Measurements from ENCODE around the gene LBHD2. TPM values are rescaled to one million over a fixed set of nuclear protein-coding genes. Genes with fewer than 3 reads are reported as not detected.

Gene LBHD2
- total RNA-seq, 1 experiment from 2014 or later: not detected

GRCh38 chr14:103057028-103057371 lies 27.0 kb upstream of the LBHD2 start:
- Histone ChIP-seq H3K9ac (ENCODE audit: low read length) (peak overlapping the region; percentile 76), H3K9me2 (ENCODE audit: insufficient read depth) (no peaks in the 10 kb centered on the region), H3K79me2 (ENCODE audit: insufficient read depth, low read length) (peaks cover 42% of the 10 kb centered on the region), H3K9me3 (ENCODE audit: control insufficient read depth in 1 of 2, insufficient read depth in 1 of 2, low read depth in 1 of 2, low read length in 2 of 2) (no peaks in the 10 kb centered on the region), H3K4me1 (ENCODE audit: control insufficient read depth in 1 of 2, insufficient read depth in 2 of 2, low read length in 2 of 2) (peaks cover 9 to 23% of the 10 kb centered on the region in 2 experiments; a peak in 3 of 4 replicates), H4K20me1 (ENCODE audit: insufficient read depth) (no peaks in the 10 kb centered on the region; the same call in 1 of the 2 replicates), H3K4me3 (replicated peaks in 1 of 2; ENCODE audit: low read depth in 1 of 2, low read length in 2 of 2) (peak overlapping the region; percentile 76 to 79), H3K27me3 (ENCODE audit: insufficient read depth, low read length) (no peaks in the 10 kb centered on the region), H2AFZ (ENCODE audit: low read depth, low read length, poor library complexity, severe bottlenecking) (no peak overlapping the region), H3K36me3 (ENCODE audit: control insufficient read depth in 1 of 2, insufficient read depth in 2 of 2, low read length in 2 of 2) (0 out of 4 replicates have a peak, but pooled peaks cover 0 to 3% of the 10 kb centered on the region in 2 experiments), H3K4me2 (ENCODE audit: low read length) (peak overlapping the region; percentile 91), H3K27ac (ENCODE audit: low read depth, low read length) (peak overlapping the region; percentile 97)
- ChIA-PET RAD21 (ENCODE audit: low non-redundant PET in 1 of 2, low total read pairs in 2 of 2, uncharacterized antibody in 2 of 2, unreplicated experiment in 2 of 2) (no interaction called here), POLR2A (interaction anchor here (1.3 kb wide), 1 partner anchor 13 kb away, joined by 3 read pairs; no protein-coding TSS in a partner anchor), CTCF (no interaction called here)
- ATAC-seq (peak; percentile 32), DNase-seq (ENCODE audit: low read depth, low spot score) (no peak)
- intact Hi-C loops (cut with micrococcal nuclease): no loop called here
- TF ChIP-seq ATF3 (IDR thresholded peaks at IDR 0.05) (no peak), ZFX (IDR thresholded peaks at IDR 0.05) (peak; percentile 87)
- TF ChIP-seq, protein P1, sequence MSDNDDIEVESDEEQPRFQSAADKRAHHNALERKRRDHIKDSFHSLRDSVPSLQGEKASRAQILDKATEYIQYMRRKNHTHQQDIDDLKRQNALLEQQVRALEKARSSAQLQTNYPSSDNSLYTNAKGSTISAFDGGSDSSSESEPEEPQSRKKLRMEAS (IDR thresholded peaks at IDR 0.05): 0 out of 2 replicates have a peak, but pooled peaks have one; percentile 8
- BruUV-seq (replicated peaks): no TSS peak

- no peaks in the 10 kb centered on the region for H3K9me2 ChIP-seq (ENCODE audit: insufficient read depth)
- H3K4me1 ChIP-seq (ENCODE audit: control insufficient read depth in 1 of 2, insufficient read depth in 2 of 2, low read length in 2 of 2): peaks cover 9 to 26% of the 10 kb centered on the region in 2 experiments; a peak in 3 of 4 replicates
- ATAC-seq (peak; percentile 95), DNase-seq (ENCODE audit: low read depth, low spot score) (peak; percentile 74)
- RAD21 ChIA-PET (ENCODE audit: low non-redundant PET in 1 of 2, low total read pairs in 2 of 2, uncharacterized antibody in 2 of 2, unreplicated experiment in 2 of 2): no interaction called here
- CTCF ChIA-PET: no interaction called here
- H3K9me3 ChIP-seq (ENCODE audit: control insufficient read depth in 1 of 2, insufficient read depth in 1 of 2, low read depth in 1 of 2, low read length in 2 of 2): no peaks in the 10 kb centered on the region
- peak within 1 kb of the TSS; percentile 97 for H3K27ac ChIP-seq (ENCODE audit: low read depth, low read length)
- no peaks in the 10 kb centered on the region; the same call in 1 of the 2 replicates for H4K20me1 ChIP-seq (ENCODE audit: insufficient read depth)
- no peak within 1 kb of the TSS for H2AFZ ChIP-seq (ENCODE audit: low read depth, low read length, poor library complexity, severe bottlenecking)
- peak within 1 kb of the TSS; percentile 79 for H3K9ac ChIP-seq (ENCODE audit: low read length)
- H3K4me2 ChIP-seq (ENCODE audit: low read length): peak within 1 kb of the TSS; percentile 97
- BruUV-seq (replicated peaks): no TSS peak
- 0 out of 4 replicates have a peak, but pooled peaks cover 0 to 3% of the 10 kb centered on the region in 2 experiments for H3K36me3 ChIP-seq (ENCODE audit: control insufficient read depth in 1 of 2, insufficient read depth in 2 of 2, low read length in 2 of 2)
- POLR2A ChIA-PET: interaction anchor here (1.3 kb wide), 1 partner anchor 13 kb away, joined by 3 read pairs; no protein-coding TSS in a partner anchor
- intact Hi-C loops (cut with micrococcal nuclease): no loop called here
- H3K27me3 ChIP-seq (ENCODE audit: insufficient read depth, low read length): no peaks in the 10 kb centered on the region
- peak within 1 kb of the TSS; percentile 76 to 79 for H3K4me3 ChIP-seq (replicated peaks in 1 of 2; ENCODE audit: low read depth in 1 of 2, low read length in 2 of 2)
- H3K79me2 ChIP-seq (ENCODE audit: insufficient read depth, low read length): peaks cover 37% of the 10 kb centered on the region
- TF ChIP-seq, protein P2, sequence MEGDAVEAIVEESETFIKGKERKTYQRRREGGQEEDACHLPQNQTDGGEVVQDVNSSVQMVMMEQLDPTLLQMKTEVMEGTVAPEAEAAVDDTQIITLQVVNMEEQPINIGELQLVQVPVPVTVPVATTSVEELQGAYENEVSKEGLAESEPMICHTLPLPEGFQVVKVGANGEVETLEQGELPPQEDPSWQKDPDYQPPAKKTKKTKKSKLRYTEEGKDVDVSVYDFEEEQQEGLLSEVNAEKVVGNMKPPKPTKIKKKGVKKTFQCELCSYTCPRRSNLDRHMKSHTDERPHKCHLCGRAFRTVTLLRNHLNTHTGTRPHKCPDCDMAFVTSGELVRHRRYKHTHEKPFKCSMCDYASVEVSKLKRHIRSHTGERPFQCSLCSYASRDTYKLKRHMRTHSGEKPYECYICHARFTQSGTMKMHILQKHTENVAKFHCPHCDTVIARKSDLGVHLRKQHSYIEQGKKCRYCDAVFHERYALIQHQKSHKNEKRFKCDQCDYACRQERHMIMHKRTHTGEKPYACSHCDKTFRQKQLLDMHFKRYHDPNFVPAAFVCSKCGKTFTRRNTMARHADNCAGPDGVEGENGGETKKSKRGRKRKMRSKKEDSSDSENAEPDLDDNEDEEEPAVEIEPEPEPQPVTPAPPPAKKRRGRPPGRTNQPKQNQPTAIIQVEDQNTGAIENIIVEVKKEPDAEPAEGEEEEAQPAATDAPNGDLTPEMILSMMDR (IDR thresholded peaks at IDR 0.05 in 2 of 3, conservative IDR thresholded peaks at IDR 0.05 in 1 of 3; ENCODE audit: borderline replicate concordance in 1 of 3, insufficient read depth in 1 of 3, low read depth in 2 of 3, low read length in 2 of 3): no peak
- TF ChIP-seq EZH2 (IDR thresholded peaks at IDR 0.05): no peak
- TF ChIP-seq SIN3A (IDR thresholded peaks at IDR 0.05; ENCODE audit: low read depth): peak; percentile 60
- TF ChIP-seq, protein P1 (IDR thresholded peaks at IDR 0.05): peak; percentile 60; the same call in 1 of the 2 replicates
- TF ChIP-seq SRF (IDR thresholded peaks at IDR 0.05; ENCODE audit: low read depth): no peak
- TF ChIP-seq SP1 (IDR thresholded peaks at IDR 0.05; ENCODE audit: low read depth): no peak
- no peak for TF ChIP-seq CEBPB (IDR thresholded peaks at IDR 0.05; ENCODE audit: low read depth)
- no peak for TF ChIP-seq EZH2phosphoT487 (IDR thresholded peaks at IDR 0.05; ENCODE audit: borderline replicate concordance)
- no peak for TF ChIP-seq ATF3 (IDR thresholded peaks at IDR 0.05)
- no peak for TF ChIP-seq POLR2A (IDR thresholded peaks at IDR 0.05; ENCODE audit: borderline replicate concordance, extremely low read depth, insufficient read depth, insufficient read length)
- TF ChIP-seq CBX3 (IDR thresholded peaks at IDR 0.05; ENCODE audit: low read depth): no peak
- no peak for TF ChIP-seq TCF7L2 (IDR thresholded peaks at IDR 0.05; ENCODE audit: borderline replicate concordance, extremely low read depth, insufficient read depth, insufficient read length)
- TF ChIP-seq POLR2AphosphoS5 (IDR thresholded peaks at IDR 0.05; ENCODE audit: low read depth, low read length): peak; percentile 67
- no peak for TF ChIP-seq ZNF274 (IDR thresholded peaks at IDR 0.05; ENCODE audit: low read depth, low read length)
- peak; percentile 1; the same call in 1 of the 2 replicates for TF ChIP-seq ZFX (IDR thresholded peaks at IDR 0.05)
- peak; percentile 4 for TF ChIP-seq YY1 (IDR thresholded peaks at IDR 0.05; ENCODE audit: extremely low read depth, insufficient replicate concordance, low read depth, low read length)
Observed at GRCh38 chr14:103057372-103058163, 26.4 kb upstream of the LBHD2 start, which contains the start of gene CDC42BPB. Gene CDC42BPB, minus strand, starts transcription at chr14:103057549. Its CDS starts 376 bp downstream, at chr14:103057173.
